Endothelial cell of umbilical vein (primary cell): Measurements from ENCODE around the gene YAP1. TPM values are rescaled to one million over a fixed set of nuclear protein-coding genes. Genes with fewer than 3 reads are reported as not detected.
A peak's percentile ranks its signal among the peaks of the same experiment; 100 is the strongest.

Experiments
- BruUV-seq: library from RNA; stranded (reverse); fragments of 400-500 nt; replicated peaks from 2 replicates; lab custom pipeline; 2021; lab: Mats Ljungman, UMichigan
- CTCF ChIA-PET: fragments of 300-600, 350-600 bp; sonication (Branson Sonifier 250); formaldehyde crosslinking; loops from one replicate; lab custom pipeline; 2021; ENCODE audit warnings: antibody characterized with exemption, inconsistent platforms; lab: Charles Lee
- POLR2A ChIA-PET: fragments of 300-600, 350-600 bp; sonication (Branson Sonifier 250); formaldehyde crosslinking; loops from one replicate; lab custom pipeline; 2021; ENCODE audit warnings: antibody characterized with exemption, inconsistent platforms; lab: Charles Lee
- DNase-seq: peaks from one replicate; pipeline ENCODE4 v3.0.0-alpha.2; 2011; ENCODE audit warnings: low read depth, low spot score
- FAIRE-seq: peaks from 2 replicates; lab custom pipeline; 2011; peaks lifted over from hg19 to GRCh38; lab: Jason Lieb, UNC
- H2AFZ ChIP-seq: 2 replicates; pipeline ENCODE4 v1.6.0; 2012; ENCODE audit warnings: low read depth, low read length, control low read depth, inconsistent platforms
- H3K27ac ChIP-seq: 2 replicates; pipeline ENCODE4 v1.5.1; 2011; ENCODE audit warnings: low read depth, mild to moderate bottlenecking, control low read depth, low read length, moderate library complexity; ENCODE audit not compliant: insufficient read depth
- H3K27me3 ChIP-seq, 2 experiments: 2 replicates each; pipeline versions ENCODE4 v1.6.0 to v1.6.1; 2011; ENCODE audit warnings: low read length in 2 of 2, mixed read lengths in 1 of 2; ENCODE audit not compliant: control insufficient read depth in 2 of 2, insufficient read depth in 2 of 2
- H3K36me3 ChIP-seq, 2 experiments: 2 replicates in 1 of 2; 3 replicates in 1 of 2; pipeline ENCODE4 v1.5.1; 2011; ENCODE audit warnings: low read length in 2 of 2, mild to moderate bottlenecking in 1 of 2, moderate library complexity in 1 of 2; ENCODE audit not compliant: control insufficient read depth in 2 of 2, insufficient read depth in 2 of 2; ENCODE audit errors: extremely low read depth in 1 of 2
- H3K4me1 ChIP-seq: 3 replicates; pipeline ENCODE4 v1.5.1; 2011; ENCODE audit warnings: mild to moderate bottlenecking, low read length; ENCODE audit not compliant: control insufficient read depth, insufficient read depth; ENCODE audit errors: extremely low read depth
- H3K4me2 ChIP-seq: 2 replicates; pipeline ENCODE4 v1.6.1; 2011; ENCODE audit warnings: low read length, control low read depth, mixed read lengths; ENCODE audit not compliant: insufficient read depth
- H3K4me3 ChIP-seq, 3 experiments: fragments of 200-600 bp in 1 of 3; sonication (generic), shearing (Covaris generic) in 1 of 3; replicated peaks in 1 of 3; 2 replicates each; pipeline ENCODE4 v1.5.1; 2011 to 2016; ENCODE audit warnings: control low read depth in 3 of 3, low read length in 3 of 3, mild to moderate bottlenecking in 2 of 3, inconsistent platforms in 1 of 3, low read depth in 1 of 3, moderate library complexity in 1 of 3; ENCODE audit not compliant: insufficient read depth in 1 of 3
- H3K79me2 ChIP-seq: 2 replicates; pipeline ENCODE4 v1.6.0; 2012; ENCODE audit warnings: low read length, inconsistent platforms; ENCODE audit not compliant: control insufficient read depth, insufficient read depth
- H3K9ac ChIP-seq: replicated peaks from 2 replicates; pipeline ENCODE3; 2011; ENCODE audit warnings: low read length, control low read depth; ENCODE audit not compliant: insufficient read depth; ENCODE audit errors: extremely low read depth
- H3K9me1 ChIP-seq: replicated peaks from 3 replicates; pipeline ENCODE4 v1.6.0; 2011; ENCODE audit warnings: mild to moderate bottlenecking, low read length; ENCODE audit not compliant: control insufficient read depth, insufficient read depth; ENCODE audit errors: extremely low read depth
- H3K9me3 ChIP-seq: replicated peaks from 2 replicates; pipeline ENCODE4 v1.5.1; 2012; ENCODE audit warnings: low read length, inconsistent platforms; ENCODE audit not compliant: control insufficient read depth, insufficient read depth
- H4K20me1 ChIP-seq: replicated peaks from 2 replicates; pipeline ENCODE3; 2011; ENCODE audit warnings: mild to moderate bottlenecking, low read length; ENCODE audit not compliant: control insufficient read depth, insufficient read depth; ENCODE audit errors: extremely low read depth
- CTCF ChIP-seq, 2 donors: IDR thresholded peaks; 1 replicate in 1 of 2; 2 replicates in 1 of 2; pipeline ENCODE4 v1.5.1; 2011; ENCODE audit warnings: low read length in 2 of 2, mild to moderate bottlenecking in 2 of 2, moderate library complexity in 2 of 2, control low read depth in 1 of 2, inconsistent platforms in 1 of 2, low read depth in 1 of 2; ENCODE audit not compliant: insufficient read depth in 1 of 2; ENCODE audit errors: extremely low read depth in 1 of 2
- EZH2 ChIP-seq: IDR thresholded peaks from 2 replicates; pipeline ENCODE4 v1.6.1; 2012; ENCODE audit warnings: borderline replicate concordance, low read depth, mild to moderate bottlenecking, moderate library complexity, low read length, inconsistent platforms; ENCODE audit not compliant: severe bottlenecking
- FOS ChIP-seq: IDR thresholded peaks from 2 replicates; pipeline ENCODE4 v1.6.1; 2011; ENCODE audit warnings: mild to moderate bottlenecking, low read length, moderate library complexity, borderline replicate concordance; ENCODE audit not compliant: insufficient read depth
- GATA2 ChIP-seq: IDR thresholded peaks from 2 replicates; pipeline ENCODE4 v1.7.0; 2011; ENCODE audit warnings: low read depth, mild to moderate bottlenecking, moderate library complexity, mixed read lengths, low read length; ENCODE audit not compliant: insufficient read length, insufficient read depth
- JUN ChIP-seq: IDR thresholded peaks from 2 replicates; pipeline ENCODE4 v1.6.1; 2011; ENCODE audit warnings: borderline replicate concordance, low read depth; ENCODE audit not compliant: insufficient read length, insufficient read depth
- MAX ChIP-seq: IDR thresholded peaks from 2 replicates; pipeline ENCODE4 v1.6.1; 2011; ENCODE audit not compliant: insufficient read depth, insufficient read length
- POLR2A ChIP-seq: IDR thresholded peaks from 2 replicates; pipeline ENCODE4 v1.6.1; 2012; ENCODE audit warnings: low read depth, mild to moderate bottlenecking, control low read depth, low read length
- POLR2AphosphoS5 ChIP-seq: IDR thresholded peaks from 2 replicates; pipeline ENCODE4 v1.6.1; 2012; ENCODE audit warnings: low read depth, mild to moderate bottlenecking, control low read depth, low read length, moderate library complexity; ENCODE audit not compliant: insufficient read depth
- dilution Hi-C: fragments of 300-500 bp; cut with MboI; formaldehyde crosslinking; loops from one replicate; pipeline ENCODE4 v1.15.0; 2019; ENCODE audit warnings: low sequenced_read_pairs; ENCODE audit not compliant: extremely low pct_ligation_motif_present
- intact Hi-C: fragments of 100-400 bp; cut with micrococcal nuclease; formaldehyde crosslinking; loops from one replicate; pipeline ENCODE4 v1.10.0; 2022
- polyA plus RNA-seq, 4 experiments: library from polyadenylated mRNA; depleted of rRNA in 3 of 4; stranded (reverse) in 3 of 4; unstranded in 1 of 4; fragments of >200 nt; gene quantifications; 2 replicates each; pipeline versions ENCODE4 v1.2.1 to v1.2.3, GENCODE V29; 2011 to 2012; ENCODE audit warnings: missing spikeins in 1 of 4
- total RNA-seq: library from RNA; stranded (reverse); gene quantifications from 2 replicates; pipeline ENCODE4 v1.2.3, GENCODE V29; 2021

Gene YAP1
- total and polyA plus RNA-seq, 2 donors (not counting 3 experiments of a cell fraction or from before 2014, with no cell fraction given), result 32.6 to 48.9 TPM

GRCh38 chr11:102139081-102139498 lies 28.8 kb downstream of the YAP1 start:
- Histone ChIP-seq H4K20me1 (peaks cover 2% of the 10 kb centered on the region), H3K9ac (no peak overlapping the region), H2AFZ (no peak overlapping the region), H3K9me3 (no peaks in the 10 kb centered on the region), H3K9me1 (no peaks in the 10 kb centered on the region), H3K4me2 (no peak overlapping the region), H3K4me1 (no peaks in the 10 kb centered on the region), H3K27ac (no peak overlapping the region), H3K79me2 (peaks cover 5% of the 10 kb centered on the region), H3K36me3 (no peaks in the 10 kb centered on the region), H3K27me3 (no peaks in the 10 kb centered on the region), H3K4me3 (no peak overlapping the region)
- FAIRE-seq (no peak), DNase-seq (peak; percentile 13)
- ChIA-PET CTCF (interaction anchor here (0.6 to 1.2 kb wide), 2 partner anchors 9 to 345 kb away, joined by 3 to 4 read pairs; no protein-coding TSS in a partner anchor), POLR2A (no interaction called here)
- TF ChIP-seq MAX (no peak), FOS (no peak), GATA2 (no peak), EZH2 (no peak), CTCF (IDR thresholded peaks at IDR 0.05; ENCODE audit: extremely low read depth in 1 of 2, insufficient read depth in 1 of 2, low read depth in 1 of 2, low read length in 2 of 2) (no peak), POLR2AphosphoS5 (no peak), JUN (no peak), POLR2A (no peak)
- intact Hi-C loops, result no loop called here
- BruUV-seq, result no TSS peak
- dilution Hi-C loops, result no loop called here
